ENCODE measurements around the gene GRM8. TPM values are rescaled to one million over a fixed set of nuclear protein-coding genes. Genes with fewer than 3 reads are reported as not detected.

GRM8 gene
- total and polyA plus RNA-seq, 7 donors, result 0.08 TPM; not detected in 6

GRCh38 chr7:127034186-127034806, 218.4 kb downstream of the GRM8 start:
- H3K27ac ChIP-seq, result no peak overlapping the region
- H3K4me1 ChIP-seq, result no peaks in the 10 kb centered on the region
- DNase-seq (no peak), ATAC-seq (no peak)
- peaks cover 0 to 2% (median 0%) of the 10 kb centered on the region in 3 donors for H3K27me3 ChIP-seq (ENCODE audit: insufficient read depth in 3 of 3, low read length in 2 of 3)
- TF ChIP-seq CTCF (IDR thresholded peaks at IDR 0.05), result no peak
- H3K9me3 ChIP-seq, result no peaks in the 10 kb centered on the region
- intact Hi-C loops (cut with DNase I), result no loop called here
- no peaks in the 10 kb centered on the region for H3K36me3 ChIP-seq (ENCODE audit: insufficient read depth in 1 of 2, low read depth in 1 of 2)
- H3K4me3 ChIP-seq, result no peak overlapping the region

- H3K4me1 ChIP-seq, result no peaks in the 10 kb centered on the region
- no peak overlapping the region for H3K4me3 ChIP-seq
- H3K27ac ChIP-seq, result no peak overlapping the region
- DNase-seq, result no peak
- no peaks in the 10 kb centered on the region for H3K9me3 ChIP-seq
- no peak for ATAC-seq
- no peak for TF ChIP-seq CTCF (IDR thresholded peaks at IDR 0.05)
- intact Hi-C loops (cut with DNase I), result no loop called here
- H3K27me3 ChIP-seq (ENCODE audit: insufficient read depth in 3 of 3, low read length in 2 of 3), result no peaks in the 10 kb centered on the region
- 83 to 86% (median 86%) methylated on average over 2 of the region's 2 CpGs for WGBS, 3 donors
- H3K36me3 ChIP-seq (ENCODE audit: insufficient read depth in 1 of 2, low read depth in 1 of 2), result no peaks in the 10 kb centered on the region
These were observed 222.9 kb downstream of the GRM8 start for GRCh38 chr7:127029823-127030222.

GRCh38 chr7:127021857-127022256, 230.9 kb downstream of the GRM8 start:
- Histone ChIP-seq H3K4me3 (no peak overlapping the region), H3K27ac (no peak overlapping the region), H3K36me3 (ENCODE audit: insufficient read depth in 1 of 2, low read depth in 1 of 2) (no peaks in the 10 kb centered on the region), H3K4me1 (no peaks in the 10 kb centered on the region), H3K9me3 (no peaks in the 10 kb centered on the region), H3K27me3 (ENCODE audit: insufficient read depth in 3 of 3, low read length in 2 of 3) (no peaks in the 10 kb centered on the region)
- ATAC-seq (no peak), DNase-seq (no peak)
- intact Hi-C loops (cut with DNase I), result no loop called here
- 87 to 95% (median 93%) methylated on average over 1 of the region's 1 CpG for WGBS, 3 donors
- no peak for TF ChIP-seq CTCF (IDR thresholded peaks at IDR 0.05)

- no peaks in the 10 kb centered on the region for H3K36me3 ChIP-seq (ENCODE audit: insufficient read depth in 1 of 2, low read depth in 1 of 2)
- no peaks in the 10 kb centered on the region for H3K4me1 ChIP-seq
- no peak for TF ChIP-seq CTCF (IDR thresholded peaks at IDR 0.05)
- DNase-seq (no peak), ATAC-seq (no peak)
- no peaks in the 10 kb centered on the region for H3K27me3 ChIP-seq (ENCODE audit: insufficient read depth in 3 of 3, low read length in 2 of 3)
- H3K4me3 ChIP-seq, result no peak overlapping the region
- no peaks in the 10 kb centered on the region for H3K9me3 ChIP-seq
- intact Hi-C loops (cut with DNase I), result no loop called here
- no peak overlapping the region for H3K27ac ChIP-seq
These were observed 231.6 kb downstream of the GRM8 start for GRCh38 chr7:127021019-127021738.

- TF ChIP-seq CTCF (IDR thresholded peaks at IDR 0.05), result no peak
- intact Hi-C loops (cut with DNase I), result no loop called here
These were observed 233.9 kb downstream of the GRM8 start for GRCh38 chr7:127018889-127019288.

More at GRCh38 chr7:127018889-127019288, 233.9 kb downstream of the GRM8 start:
- DNase-seq (no peak), ATAC-seq (no peak)
- Histone ChIP-seq H3K4me3 (no peak overlapping the region), H3K4me1 (no peaks in the 10 kb centered on the region), H3K27me3 (ENCODE audit: insufficient read depth in 3 of 3, low read length in 2 of 3) (no peaks in the 10 kb centered on the region), H3K27ac (no peak overlapping the region), H3K9me3 (no peaks in the 10 kb centered on the region), H3K36me3 (ENCODE audit: insufficient read depth in 1 of 2, low read depth in 1 of 2) (no peaks in the 10 kb centered on the region)
- 68 to 70% (median 70%) methylated on average over 2 of the region's 2 CpGs for WGBS, 3 donors
